ENCODE data around the gene ZNF319.
A peak's percentile ranks its signal among the peaks of the same experiment; 100 is the strongest.

Gene ZNF319

GRCh38 chr16:58025351-58026138 is 25.1 kb upstream of the ZNF319 start, which contains the start of gene MMP15:
TSS of gene MMP15 (plus strand) at chr16:58025754. CDS start at chr16:58026351, 597 bp downstream.
- peak within 1 kb of the TSS; percentile 98 for H3K27ac ChIP-seq
- TF ChIP-seq ZFX (IDR thresholded peaks at IDR 0.05): no peak
- TF ChIP-seq CTCF (conservative IDR thresholded peaks at IDR 0.05): no peak

DNA sequence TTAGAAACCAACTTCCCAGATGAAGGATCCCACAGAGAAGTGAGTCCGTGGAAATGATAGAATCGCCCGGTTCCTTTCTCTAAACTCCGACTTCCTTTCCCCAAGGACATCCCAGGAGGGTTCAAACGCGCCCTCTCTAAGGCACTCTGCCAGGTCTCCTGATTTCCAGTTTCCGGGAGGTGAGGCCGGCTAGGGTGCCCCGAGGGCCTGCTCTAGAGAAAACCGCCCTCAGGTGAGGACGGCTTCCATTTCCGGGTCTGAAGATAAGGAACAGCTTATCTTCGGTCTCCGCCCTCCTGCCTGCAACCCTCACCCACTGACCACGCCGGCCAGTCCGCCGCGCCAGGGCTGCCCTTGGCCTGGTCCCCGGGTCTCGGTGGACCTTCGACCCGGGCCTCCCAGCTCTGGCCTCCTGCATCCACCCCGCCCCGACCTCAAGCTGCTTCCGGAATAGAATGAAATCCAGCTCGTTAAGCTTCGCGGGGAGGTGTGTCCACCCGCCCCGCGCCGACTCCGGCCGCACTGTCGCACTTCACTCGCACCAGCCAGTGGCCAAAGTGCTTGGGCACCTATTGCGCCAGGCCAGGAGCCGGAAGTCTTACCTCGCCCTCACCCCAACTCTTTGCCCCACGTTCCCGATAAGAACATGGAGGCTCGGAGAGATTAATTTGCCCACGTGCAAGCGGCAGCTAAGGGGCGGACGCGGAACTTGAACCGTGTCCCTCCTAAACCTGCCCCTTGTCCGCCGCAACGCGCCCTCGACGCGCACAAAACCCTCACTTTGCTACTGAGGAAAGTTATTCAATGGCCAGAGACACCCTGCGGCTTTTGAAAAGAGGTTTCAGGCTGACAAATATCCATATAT is 24.2 kb upstream of the ZNF319 start:
- peak overlapping the region; percentile 98 for H3K27ac ChIP-seq
- TF ChIP-seq CTCF (conservative IDR thresholded peaks at IDR 0.05) (no peak), ZFX (IDR thresholded peaks at IDR 0.05) (no peak)

DNA sequence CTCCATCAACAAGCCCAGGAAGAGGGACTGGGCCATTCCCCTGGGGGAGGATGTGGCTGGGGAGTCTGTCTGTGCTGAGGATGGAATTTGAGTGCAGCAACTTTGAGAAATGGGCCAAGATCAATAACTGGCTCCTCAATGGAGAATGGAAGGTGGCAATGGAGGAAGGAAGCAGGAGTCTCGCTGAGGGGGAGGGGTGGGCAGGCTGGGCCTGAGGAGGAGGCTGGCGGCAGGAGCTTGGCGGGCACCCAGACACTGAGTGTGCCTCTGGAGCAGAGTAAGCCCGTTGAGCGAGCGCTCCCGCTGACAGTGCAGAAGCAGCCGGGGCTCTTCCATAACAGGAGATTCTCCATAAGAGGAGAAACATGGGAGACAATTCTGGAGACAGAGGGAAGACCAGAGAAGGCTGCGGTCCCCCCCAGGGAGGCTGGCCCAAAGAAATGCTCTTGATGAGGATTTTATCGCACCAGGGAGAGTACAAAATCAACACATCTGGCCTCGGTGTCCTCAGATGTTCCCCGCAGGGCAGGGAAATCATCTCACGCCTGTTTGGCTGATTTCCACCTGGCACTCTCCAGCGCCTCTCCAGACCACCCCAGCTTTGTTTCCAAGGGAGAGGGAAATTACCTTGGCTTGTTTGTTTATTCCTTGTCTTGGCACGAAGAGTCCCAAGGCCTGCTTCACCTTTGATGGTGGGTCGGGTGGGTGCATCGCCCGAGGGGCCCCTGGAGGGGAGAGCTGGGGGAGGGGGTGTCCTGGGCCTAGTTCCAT is 22.3 kb upstream of the ZNF319 start:
- TF ChIP-seq CTCF (conservative IDR thresholded peaks at IDR 0.05): no peak
- TF ChIP-seq ZFX (IDR thresholded peaks at IDR 0.05): no peak
- peak overlapping the region; percentile 98 for H3K27ac ChIP-seq

DNA sequence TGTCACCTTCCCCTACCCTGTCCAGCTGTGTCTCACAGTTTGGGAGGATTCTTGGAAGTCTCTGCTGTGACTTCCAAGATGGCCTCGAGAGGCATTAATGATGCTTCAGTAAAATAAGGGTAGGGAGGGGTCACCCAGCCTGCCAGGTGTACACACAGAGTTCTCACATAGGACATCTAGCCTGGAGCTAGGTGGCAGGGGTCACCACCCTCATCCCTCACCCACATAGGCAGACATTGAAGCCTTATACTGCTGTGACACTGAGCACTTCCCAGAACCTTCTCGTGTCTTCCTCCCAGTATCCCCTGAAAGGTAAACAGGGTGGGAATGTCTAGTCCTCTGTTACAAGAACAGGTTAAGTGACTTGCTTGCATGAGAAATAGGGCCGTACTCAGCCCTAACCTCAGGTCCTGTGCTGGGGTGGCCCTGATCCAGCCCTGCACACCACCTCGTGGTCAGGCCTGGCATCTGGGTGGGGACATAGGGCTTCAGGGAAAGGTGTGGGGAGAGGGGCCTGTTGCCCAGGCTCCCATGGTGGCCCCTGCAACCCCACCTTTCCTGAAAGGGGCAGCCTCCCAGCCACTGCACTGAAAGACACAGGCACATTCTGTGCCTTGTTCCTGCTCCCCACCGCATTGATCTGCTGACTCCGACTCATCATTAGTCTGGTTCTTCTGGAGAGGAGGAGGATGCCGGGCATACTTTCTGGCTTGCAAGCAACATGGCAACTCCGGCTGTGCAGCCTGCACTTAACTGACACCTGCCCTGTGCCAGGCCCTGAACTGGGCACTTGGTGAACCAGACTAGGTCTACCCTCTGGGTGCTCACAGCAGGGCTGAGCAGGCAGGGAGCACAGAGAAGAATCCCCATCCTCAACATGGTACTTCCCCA is 21.4 kb upstream of the ZNF319 start:
- H3K27ac ChIP-seq: peak overlapping the region; percentile 98
- no peak for TF ChIP-seq CTCF (conservative IDR thresholded peaks at IDR 0.05)
- no peak for TF ChIP-seq ZFX (IDR thresholded peaks at IDR 0.05)

DNA sequence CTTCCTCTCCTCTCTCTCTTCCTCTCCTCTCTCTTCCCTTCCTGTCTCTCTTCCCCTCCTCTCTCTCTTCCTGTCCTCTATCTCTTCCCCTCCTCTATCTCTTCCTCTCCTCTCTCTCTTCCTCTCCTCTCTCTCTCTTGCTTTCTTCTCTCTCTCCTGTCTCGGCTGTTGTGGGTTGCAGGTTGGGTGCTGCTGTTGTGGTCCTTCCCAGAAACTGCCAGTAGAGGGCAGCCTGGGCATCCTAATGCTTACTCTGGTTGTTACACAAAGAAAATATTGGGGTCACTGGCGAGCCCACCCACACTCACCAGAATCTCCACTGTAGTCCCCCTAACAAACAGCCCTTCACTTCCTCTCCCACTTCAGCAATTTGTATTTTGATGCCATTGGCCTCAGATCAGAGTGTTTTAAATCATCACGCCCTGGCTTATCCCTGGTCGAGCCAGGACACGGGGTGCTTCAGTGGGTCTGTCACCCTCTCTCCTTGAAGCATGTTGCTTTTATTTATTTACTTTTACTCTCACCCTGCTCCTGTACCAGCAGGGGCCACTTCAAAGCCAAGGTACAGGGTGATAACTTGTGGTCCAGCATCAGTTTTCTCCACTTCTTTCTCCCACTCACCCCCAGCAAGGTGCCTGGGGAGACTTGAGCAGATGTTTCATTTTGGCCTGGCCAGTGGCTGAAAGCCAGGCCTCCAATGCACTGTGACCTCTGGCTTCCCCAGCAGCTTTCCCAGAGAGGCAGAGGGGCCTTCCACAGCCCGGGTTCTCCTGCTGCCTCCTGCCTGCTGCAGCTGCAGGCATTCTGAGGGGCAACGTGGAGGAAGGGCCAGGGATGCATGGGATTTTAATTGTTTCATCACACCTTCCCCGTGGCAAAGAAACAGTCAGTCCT is 20.4 kb upstream of the ZNF319 start:
- peak overlapping the region; percentile 98 for H3K27ac ChIP-seq
- TF ChIP-seq ZFX (IDR thresholded peaks at IDR 0.05) (no peak), CTCF (conservative IDR thresholded peaks at IDR 0.05) (peak; percentile 87)
